ENCODE measurements around the gene LVRN. TPM values are rescaled to one million over a fixed set of nuclear protein-coding genes. Genes with fewer than 3 reads are reported as not detected.

LVRN gene
- total and polyA plus RNA-seq, 2 of the 13 experiments (the other 11 are each of a cell fraction or from before 2014, with no cell fraction given), result 0.09 to 0.20 TPM

DNA sequence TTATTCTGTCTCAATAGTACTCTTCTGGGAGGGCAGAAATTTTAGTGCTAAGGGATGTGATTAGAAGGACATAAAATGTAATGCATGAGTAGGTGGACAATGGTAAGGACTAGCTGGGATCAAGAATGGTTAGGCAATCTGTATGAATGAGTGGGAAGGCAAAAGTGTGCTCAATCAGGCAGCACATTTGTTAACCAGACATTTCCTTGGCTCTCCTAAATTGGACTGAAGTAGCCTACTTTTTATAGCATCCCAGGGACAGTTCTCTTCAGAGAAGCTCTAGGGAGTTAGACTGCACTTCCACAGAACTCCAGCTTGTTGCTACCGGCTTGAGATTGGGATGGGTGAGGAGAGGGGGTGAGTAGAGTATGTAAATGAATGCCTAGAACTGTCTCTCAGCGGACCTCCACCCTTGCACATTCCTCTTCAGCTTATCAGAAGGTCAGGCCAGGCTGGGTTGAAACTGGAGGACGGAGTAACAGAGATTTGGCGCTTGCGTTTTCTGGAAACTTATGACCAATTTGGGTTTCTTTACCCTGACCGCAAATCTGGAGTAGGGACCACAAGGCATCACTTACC is 51.0 kb downstream of the LVRN start (continued):
- TF ChIP-seq, protein P1, sequence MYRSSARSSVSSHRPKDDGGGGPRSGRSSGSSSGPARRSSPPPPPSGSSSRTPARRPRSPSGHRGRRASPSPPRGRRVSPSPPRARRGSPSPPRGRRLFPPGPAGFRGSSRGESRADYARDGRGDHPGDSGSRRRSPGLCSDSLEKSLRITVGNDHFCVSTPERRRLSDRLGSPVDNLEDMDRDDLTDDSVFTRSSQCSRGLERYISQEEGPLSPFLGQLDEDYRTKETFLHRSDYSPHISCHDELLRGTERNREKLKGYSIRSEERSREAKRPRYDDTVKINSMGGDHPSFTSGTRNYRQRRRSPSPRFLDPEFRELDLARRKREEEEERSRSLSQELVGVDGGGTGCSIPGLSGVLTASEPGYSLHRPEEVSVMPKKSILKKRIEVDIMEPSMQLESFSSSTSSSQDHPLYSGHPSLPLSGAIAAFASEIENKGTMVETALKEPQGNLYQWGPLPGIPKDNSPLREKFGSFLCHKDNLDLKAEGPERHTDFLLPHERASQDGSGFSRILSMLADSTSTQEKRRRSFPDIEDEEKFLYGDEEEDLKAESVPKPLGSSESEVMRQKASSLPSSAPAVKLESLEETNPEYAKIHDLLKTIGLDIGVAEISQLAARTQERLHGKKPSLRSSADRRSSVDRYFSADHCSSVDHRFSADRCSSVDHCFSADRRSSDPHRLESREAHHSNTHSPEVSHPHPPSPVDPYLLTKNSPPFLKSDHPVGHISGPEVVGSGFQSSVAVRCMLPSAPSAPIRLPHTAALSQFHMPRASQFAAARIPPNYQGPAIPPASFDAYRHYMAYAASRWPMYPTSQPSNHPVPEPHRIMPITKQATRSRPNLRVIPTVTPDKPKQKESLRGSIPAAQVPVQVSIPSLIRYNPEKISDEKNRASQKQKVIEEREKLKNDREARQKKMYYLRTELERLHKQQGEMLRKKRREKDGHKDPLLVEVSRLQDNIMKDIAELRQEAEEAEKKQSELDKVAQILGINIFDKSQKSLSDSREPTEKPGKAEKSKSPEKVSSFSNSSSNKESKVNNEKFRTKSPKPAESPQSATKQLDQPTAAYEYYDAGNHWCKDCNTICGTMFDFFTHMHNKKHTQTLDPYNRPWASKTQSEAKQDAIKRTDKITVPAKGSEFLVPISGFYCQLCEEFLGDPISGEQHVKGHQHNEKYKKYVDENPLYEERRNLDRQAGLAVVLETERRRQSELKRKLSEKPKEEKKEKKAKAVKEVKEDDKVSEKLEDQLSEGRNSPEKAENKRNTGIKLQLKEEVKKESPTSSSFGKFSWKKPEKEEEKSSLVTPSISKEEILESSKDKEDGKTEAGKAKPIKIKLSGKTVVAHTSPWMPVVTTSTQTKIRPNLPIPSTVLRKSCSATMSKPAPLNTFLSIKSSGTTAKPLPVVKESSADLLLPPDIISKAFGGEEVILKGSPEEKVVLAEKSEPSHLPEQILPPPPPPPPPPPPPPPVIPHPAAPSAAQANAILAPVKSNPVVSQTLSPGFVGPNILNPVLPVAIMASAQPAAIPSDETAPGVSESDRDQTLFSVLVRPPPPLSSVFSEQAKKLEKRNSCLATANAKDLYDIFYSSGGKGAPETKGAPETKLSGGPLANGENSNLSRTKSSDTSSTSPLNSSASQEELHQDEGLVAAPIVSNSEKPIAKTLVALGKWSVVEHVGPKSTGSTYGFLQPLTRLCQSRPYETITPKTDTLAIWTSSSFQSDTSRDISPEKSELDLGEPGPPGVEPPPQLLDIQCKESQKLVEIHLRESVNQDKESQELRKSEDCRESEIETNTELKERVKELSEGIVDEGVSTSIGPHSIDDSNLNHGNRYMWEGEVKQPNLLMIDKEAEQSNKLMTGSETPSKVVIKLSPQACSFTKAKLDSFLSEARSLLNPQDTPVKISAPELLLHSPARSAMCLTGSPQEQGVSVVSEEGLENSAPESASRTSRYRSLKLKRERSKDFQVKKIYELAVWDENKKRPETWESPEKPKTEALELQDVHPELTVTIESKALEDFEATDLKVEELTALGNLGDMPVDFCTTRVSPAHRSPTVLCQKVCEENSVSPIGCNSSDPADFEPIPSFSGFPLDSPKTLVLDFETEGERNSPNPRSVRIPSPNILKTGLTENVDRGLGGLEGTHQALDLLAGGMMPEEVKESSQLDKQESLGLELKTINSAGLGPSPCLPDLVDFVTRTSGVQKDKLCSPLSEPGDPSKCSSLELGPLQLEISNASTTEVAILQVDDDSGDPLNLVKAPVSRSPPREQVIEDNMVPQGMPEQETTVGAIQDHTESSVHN (CRISPR knock-in tag; IDR thresholded peaks at IDR 0.05), result no peak
- no peak for TF ChIP-seq SMAD1 (CRISPR knock-in tag; IDR thresholded peaks at IDR 0.05; ENCODE audit: borderline replicate concordance, low read depth)
- no peak for TF ChIP-seq MAFF (IDR thresholded peaks at IDR 0.05; ENCODE audit: low read depth, low read length)
- no peak for TF ChIP-seq RXRA (CRISPR knock-in tag; IDR thresholded peaks at IDR 0.05)
- no peak for TF ChIP-seq FOXO1 (CRISPR knock-in tag; IDR thresholded peaks at IDR 0.05)

DNA sequence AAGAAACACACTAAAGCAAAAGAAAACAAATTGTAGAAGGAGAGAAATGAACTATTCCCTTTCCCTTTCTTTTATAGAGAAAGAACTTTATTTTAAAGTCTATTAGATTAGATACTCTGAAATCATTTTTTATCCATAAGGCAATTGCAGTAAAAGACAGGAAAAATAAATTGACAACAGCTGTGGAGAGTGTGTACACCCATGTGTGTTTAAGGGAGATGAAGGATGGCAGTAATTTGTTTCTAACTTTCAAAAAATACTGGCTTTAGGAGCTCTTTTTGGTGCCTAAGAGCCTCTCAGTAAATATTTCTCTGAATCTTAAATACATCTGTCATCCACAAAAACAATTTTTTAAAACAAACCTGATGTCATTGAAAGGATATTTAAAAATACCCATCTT is 51.7 kb downstream of the LVRN start:
- in situ Hi-C loops (cut with HindIII; ENCODE audit: extremely low pct_ligation_motif_present, low pct_unique_long_range_greater_than_20kb) (no loop called here), intact Hi-C loops (cut with micrococcal nuclease; ENCODE audit: unreplicated experiment) (no loop called here)
- POLR2A ChIA-PET, result no interaction called here
- CTCF ChIA-PET (ENCODE audit: low intra/inter-chr PET ratio, low total read pairs), result no interaction called here
- no peak overlapping the region for H3K4me3 ChIP-seq (replicated peaks in 1 of 3; ENCODE audit: insufficient read depth in 1 of 3, low read depth in 2 of 3, low read length in 3 of 3)
- ATAC-seq (no peak), FAIRE-seq (no peak), DNase-seq (ENCODE audit: low spot score) (no peak)
- no peak overlapping the region for H3K27ac ChIP-seq (ENCODE audit: extremely low read length, insufficient read depth, low read length)
- BruUV-seq (replicated peaks), result no TSS peak
- H4K20me1 ChIP-seq (ENCODE audit: insufficient read depth, low read length), result no peaks in the 10 kb centered on the region
- no peak overlapping the region for H3K9ac ChIP-seq (ENCODE audit: insufficient read depth, low read depth, low read length)
- no peak overlapping the region for H3K4me2 ChIP-seq (ENCODE audit: low read depth, low read length)
- H3K4me1 ChIP-seq (ENCODE audit: insufficient read depth, low read length), result no peaks in the 10 kb centered on the region
- no peak overlapping the region for H2AFZ ChIP-seq (ENCODE audit: low read length)
- no peaks in the 10 kb centered on the region for H3K9me3 ChIP-seq (ENCODE audit: low read length)
- peaks cover 0 to 3% of the 10 kb centered on the region in 2 experiments; a peak in 1 of 5 replicates for H3K27me3 ChIP-seq (ENCODE audit: control insufficient read depth in 1 of 2, insufficient read depth in 2 of 2, low read length in 2 of 2)
- no peaks in the 10 kb centered on the region for H3K79me2 ChIP-seq (ENCODE audit: insufficient read depth, low read length)
- no peaks in the 10 kb centered on the region for H3K36me3 ChIP-seq (replicated peaks in 1 of 2; ENCODE audit: control insufficient read depth in 1 of 2, insufficient read depth in 2 of 2, low read length in 2 of 2)
- TF ChIP-seq ZNF383 (CRISPR knock-in tag; IDR thresholded peaks at IDR 0.05; ENCODE audit: borderline replicate concordance), result no peak
- TF ChIP-seq, protein P2, sequence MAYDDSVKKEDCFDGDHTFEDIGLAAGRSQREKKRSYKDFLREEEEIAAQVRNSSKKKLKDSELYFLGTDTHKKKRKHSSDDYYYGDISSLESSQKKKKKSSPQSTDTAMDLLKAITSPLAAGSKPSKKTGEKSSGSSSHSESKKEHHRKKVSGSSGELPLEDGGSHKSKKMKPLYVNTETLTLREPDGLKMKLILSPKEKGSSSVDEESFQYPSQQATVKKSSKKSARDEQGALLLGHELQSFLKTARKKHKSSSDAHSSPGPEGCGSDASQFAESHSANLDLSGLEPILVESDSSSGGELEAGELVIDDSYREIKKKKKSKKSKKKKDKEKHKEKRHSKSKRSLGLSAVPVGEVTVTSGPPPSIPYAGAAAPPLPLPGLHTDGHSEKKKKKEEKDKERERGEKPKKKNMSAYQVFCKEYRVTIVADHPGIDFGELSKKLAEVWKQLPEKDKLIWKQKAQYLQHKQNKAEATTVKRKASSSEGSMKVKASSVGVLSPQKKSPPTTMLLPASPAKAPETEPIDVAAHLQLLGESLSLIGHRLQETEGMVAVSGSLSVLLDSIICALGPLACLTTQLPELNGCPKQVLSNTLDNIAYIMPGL (CRISPR knock-in tag; IDR thresholded peaks at IDR 0.05; ENCODE audit: borderline replicate concordance in 1 of 2, low read depth in 1 of 2), result no peak
- TF ChIP-seq, protein P3, sequence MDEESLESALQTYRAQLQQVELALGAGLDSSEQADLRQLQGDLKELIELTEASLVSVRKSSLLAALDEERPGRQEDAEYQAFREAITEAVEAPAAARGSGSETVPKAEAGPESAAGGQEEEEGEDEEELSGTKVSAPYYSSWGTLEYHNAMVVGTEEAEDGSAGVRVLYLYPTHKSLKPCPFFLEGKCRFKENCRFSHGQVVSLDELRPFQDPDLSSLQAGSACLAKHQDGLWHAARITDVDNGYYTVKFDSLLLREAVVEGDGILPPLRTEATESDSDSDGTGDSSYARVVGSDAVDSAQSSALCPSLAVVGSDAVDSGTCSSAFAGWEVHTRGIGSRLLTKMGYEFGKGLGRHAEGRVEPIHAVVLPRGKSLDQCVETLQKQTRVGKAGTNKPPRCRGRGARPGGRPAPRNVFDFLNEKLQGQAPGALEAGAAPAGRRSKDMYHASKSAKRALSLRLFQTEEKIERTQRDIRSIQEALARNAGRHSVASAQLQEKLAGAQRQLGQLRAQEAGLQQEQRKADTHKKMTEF (CRISPR knock-in tag; IDR thresholded peaks at IDR 0.05), result no peak
- no peak for TF ChIP-seq ZNF224 (CRISPR knock-in tag; IDR thresholded peaks at IDR 0.05)
- no peak for TF ChIP-seq ZNF160 (CRISPR knock-in tag; IDR thresholded peaks at IDR 0.05)
